Gastrocnemius medialis (tissue), 4 donors: ENCODE data around the gene BCAS2. TPM values are rescaled to one million over a fixed set of nuclear protein-coding genes. Genes with fewer than 3 reads are reported as not detected.

Experiments used
- ATAC-seq, 2 donors: fragments of 150-250 bp; one replicate each; pipeline ENCODE4 v1.9.1; 2016
- DNase-seq, 2 donors: peaks; one replicate each; pipeline ENCODE4 v3.0.0-alpha.2; 2019
- H3K27ac ChIP-seq, 4 donors: fragments of 200-600 bp; sonication (generic); 1 replicate in 1 of 4; 2 replicates in 3 of 4; pipeline ENCODE4 v1.5.1; 2016 to 2018; ENCODE audit warnings: mild to moderate bottlenecking in 2 of 4, moderate library complexity in 1 of 4
- H3K27me3 ChIP-seq, 3 donors: fragments of 200-600 bp; sonication (generic) in 2 of 3; 1 replicate in 1 of 3; 2 replicates in 2 of 3; pipeline versions ENCODE4 v1.5.1 to v1.6.0; 2016 to 2019; ENCODE audit warnings: mild to moderate bottlenecking in 1 of 3, moderate library complexity in 1 of 3
- H3K36me3 ChIP-seq, 2 donors: fragments of 200-600 bp; sonication (generic) in 1 of 2; one replicate each; pipeline ENCODE4 v1.5.1; 2017 to 2018
- H3K4me1 ChIP-seq, 2 donors: fragments of 200-600 bp; sonication (generic) in 1 of 2; one replicate each; pipeline ENCODE4 v1.5.1; 2016 to 2017; ENCODE audit warnings: mild to moderate bottlenecking in 2 of 2
- H3K4me3 ChIP-seq, 4 donors: fragments of 200-600 bp; sonication (generic) in 3 of 4; 1 replicate in 1 of 4; 2 replicates in 3 of 4; pipeline ENCODE4 v1.5.1; 2016 to 2019; ENCODE audit warnings: mild to moderate bottlenecking in 2 of 4
- H3K9me3 ChIP-seq, 3 donors: fragments of 200-600 bp; sonication (generic) in 2 of 3; 1 replicate in 1 of 3; 2 replicates in 2 of 3; pipeline ENCODE4 v1.5.1; 2016 to 2019
- CTCF ChIP-seq, 5 experiments: fragments of 450-650 bp in 3 of 5; fragments of 200-600 bp in 2 of 5; sonication (generic) in 2 of 5; IDR thresholded peaks in 4 of 5; conservative IDR thresholded peaks in 1 of 5; 1 replicate in 4 of 5; 2 replicates in 1 of 5; pipeline ENCODE4 v1.5.1; 2016 to 2019; ENCODE audit warnings: antibody characterized with exemption in 5 of 5, mild to moderate bottlenecking in 3 of 5, moderate library complexity in 3 of 5
- POLR2A ChIP-seq, 2 donors: fragments of 450-650 bp; IDR thresholded peaks; one replicate each; pipeline ENCODE4 v1.6.1; 2017; ENCODE audit warnings: antibody characterized with exemption in 2 of 2, mild to moderate bottlenecking in 2 of 2, moderate library complexity in 2 of 2
- in situ Hi-C, 4 donors: fragments of 200-750 bp; cut with MboI; loops; one replicate each; pipeline versions ENCODE4 v1.15.0 to v1.8.0; 2017; ENCODE audit warnings: low sequenced_read_pairs in 4 of 4
- intact Hi-C: fragments of 100-400 bp; cut with DNase I; formaldehyde crosslinking; loops from one replicate; pipeline ENCODE4 v1.15.1; 2023; ENCODE audit warnings: low total_unique reads
- total RNA-seq, 4 donors: library from RNA; depleted of rRNA; stranded (reverse); fragments of >200 nt; gene quantifications; one replicate each; pipeline versions ENCODE4 v1.1.0 to v1.2.3, GENCODE V29; 2016

Gene BCAS2
- total RNA-seq, 4 donors from 2014 or later: 23.7 to 32.8 (median 25.2) TPM

- intact Hi-C loops: no loop called here
- H3K9me3 ChIP-seq: no peaks in the 10 kb centered on the region
- H3K4me1 ChIP-seq: no peaks in the 10 kb centered on the region
- no peak overlapping the region for H3K4me3 ChIP-seq
- DNase-seq (no peak), ATAC-seq (no peak)
- peaks cover 0 to under 1% of the 10 kb centered on the region in 2 donors for H3K36me3 ChIP-seq
- TF ChIP-seq POLR2A (IDR thresholded peaks at IDR 0.05) (no peak), CTCF (IDR thresholded peaks at IDR 0.05 in 4 of 5, conservative IDR thresholded peaks at IDR 0.05 in 1 of 5) (no peak)
- H3K27me3 ChIP-seq: no peaks in the 10 kb centered on the region
- in situ Hi-C loops: no loop called here
- no peak overlapping the region for H3K27ac ChIP-seq
Measured at GRCh38 chr1:114550336-114550735, 31.1 kb downstream of the BCAS2 start.

GRCh38 chr1:114549137-114549536 lies 32.3 kb downstream of the BCAS2 start:
- Histone ChIP-seq H3K27ac (no peak overlapping the region), H3K36me3 (peaks cover 0 to 5% of the 10 kb centered on the region in 2 donors), H3K4me1 (no peaks in the 10 kb centered on the region), H3K27me3 (no peaks in the 10 kb centered on the region), H3K4me3 (no peak overlapping the region), H3K9me3 (no peaks in the 10 kb centered on the region)
- ATAC-seq (no peak), DNase-seq (no peak)
- in situ Hi-C loops (no loop called here), intact Hi-C loops (no loop called here)
- TF ChIP-seq POLR2A (IDR thresholded peaks at IDR 0.05) (no peak), CTCF (IDR thresholded peaks at IDR 0.05 in 4 of 5, conservative IDR thresholded peaks at IDR 0.05 in 1 of 5) (no peak)

GRCh38 chr1:114547076-114547475 lies 34.3 kb downstream of the BCAS2 start:
- ATAC-seq (no peak), DNase-seq (no peak)
- no peak for TF ChIP-seq POLR2A (IDR thresholded peaks at IDR 0.05)
- no peak for TF ChIP-seq CTCF (IDR thresholded peaks at IDR 0.05 in 4 of 5, conservative IDR thresholded peaks at IDR 0.05 in 1 of 5)
- Histone ChIP-seq H3K4me3 (no peak overlapping the region), H3K4me1 (no peaks in the 10 kb centered on the region), H3K27ac (no peak overlapping the region), H3K9me3 (no peaks in the 10 kb centered on the region), H3K27me3 (no peaks in the 10 kb centered on the region), H3K36me3 (peaks cover 0 to 5% of the 10 kb centered on the region in 2 donors)
- in situ Hi-C loops (no loop called here), intact Hi-C loops (no loop called here)

- peaks cover 0 to 5% of the 10 kb centered on the region in 2 donors for H3K36me3 ChIP-seq
- in situ Hi-C loops (no loop called here), intact Hi-C loops (no loop called here)
- H3K4me3 ChIP-seq: no peak overlapping the region
- ATAC-seq (no peak), DNase-seq (no peak)
- no peaks in the 10 kb centered on the region for H3K27me3 ChIP-seq
- no peaks in the 10 kb centered on the region for H3K9me3 ChIP-seq
- no peaks in the 10 kb centered on the region for H3K4me1 ChIP-seq
- H3K27ac ChIP-seq: no peak overlapping the region
- TF ChIP-seq CTCF (IDR thresholded peaks at IDR 0.05 in 4 of 5, conservative IDR thresholded peaks at IDR 0.05 in 1 of 5) (no peak), POLR2A (IDR thresholded peaks at IDR 0.05) (no peak)
Measured at GRCh38 chr1:114545796-114546195, 35.6 kb downstream of the BCAS2 start.

GRCh38 chr1:114545315-114545714 lies 36.1 kb downstream of the BCAS2 start:
- intact Hi-C loops (no loop called here), in situ Hi-C loops (no loop called here)
- no peak for ATAC-seq
- no peak for TF ChIP-seq POLR2A (IDR thresholded peaks at IDR 0.05)
- H3K27ac ChIP-seq: no peak overlapping the region
- H3K36me3 ChIP-seq: peaks cover 0 to 5% of the 10 kb centered on the region in 2 donors
- no peaks in the 10 kb centered on the region for H3K9me3 ChIP-seq
- DNase-seq: no peak
- no peak overlapping the region for H3K4me3 ChIP-seq
- no peaks in the 10 kb centered on the region for H3K4me1 ChIP-seq
- H3K27me3 ChIP-seq: no peaks in the 10 kb centered on the region
